Measurements from ENCODE around the gene AQP2. TPM values are rescaled to one million over a fixed set of nuclear protein-coding genes. Genes with fewer than 3 reads are reported as not detected.

AQP2 gene
- total and polyA plus RNA-seq, 2 donors (not counting 1 experiment from before 2014, with no cell fraction given): not detected

- 90% methylated on average over 3 of the region's 8 CpGs for WGBS (ENCODE audit: insufficient coverage)
- Histone ChIP-seq H2AFZ (ENCODE audit: insufficient read depth, low read depth, low read length, poor library complexity, severe bottlenecking) (no peak overlapping the region), H3K9ac (ENCODE audit: low read length) (no peak overlapping the region), H3K4me1 (ENCODE audit: control insufficient read depth in 2 of 2, insufficient read depth in 2 of 2, low read length in 2 of 2) (no peaks in the 10 kb centered on the region), H4K20me1 (ENCODE audit: control insufficient read depth, insufficient read depth, low read length, poor library complexity, severe bottlenecking) (no peaks in the 10 kb centered on the region), H3K79me2 (ENCODE audit: control insufficient read depth, insufficient read depth, low read length) (no peaks in the 10 kb centered on the region), H3K27me3 (replicated peaks in 1 of 4; ENCODE audit: control extremely low read depth in 1 of 4, control insufficient read depth in 3 of 4, insufficient read depth in 4 of 4, low read length in 3 of 4) (peaks cover 0 to 4% (median 0%) of the 10 kb centered on the region in 4 experiments), H3K36me3 (replicated peaks in 1 of 2; ENCODE audit: control extremely low read depth in 1 of 2, control insufficient read depth in 1 of 2, extremely low read depth in 1 of 2, insufficient read depth in 2 of 2, low read length in 1 of 2) (no peaks in the 10 kb centered on the region), H3K4me2 (replicated peaks; ENCODE audit: low read depth, low read length, poor library complexity, severe bottlenecking) (no peak overlapping the region), H3K9me3 (ENCODE audit: control extremely low read depth in 1 of 3, control insufficient read depth in 2 of 3, insufficient read depth in 1 of 3, low read length in 2 of 3) (no peaks in the 10 kb centered on the region), H3K27ac (ENCODE audit: low read length in 2 of 2) (no peak overlapping the region), H3K4me3 (ENCODE audit: control extremely low read depth in 1 of 5, extremely low read depth in 1 of 5, insufficient read depth in 1 of 5, low read depth in 2 of 5, low read length in 4 of 5) (no peak overlapping the region)
- Mint-ChIP-seq H3K27me3 (peaks cover 16% of the 10 kb centered on the region), H3K4me1 (no peaks in the 10 kb centered on the region), H3K4me3 (no peak overlapping the region), H3K9me3 (ENCODE audit: insufficient read depth) (no peaks in the 10 kb centered on the region), H3K27ac (no peak overlapping the region)
- ChIA-PET CTCF (interaction anchor here (0.6 to 1.6 kb wide), 4 partner anchors 21 to 256 kb away, joined by 3 to 10 read pairs (median 4); no protein-coding TSS in a partner anchor), POLR2A (no interaction called here)
- ATAC-seq (ENCODE audit: low read depth): no peak
- intact Hi-C loops (cut with micrococcal nuclease): no loop called here
- TF ChIP-seq CTCF (IDR thresholded peaks at IDR 0.05) (no peak), EZH2 (IDR thresholded peaks at IDR 0.05; ENCODE audit: borderline replicate concordance, insufficient read depth, low read depth, low read length, poor library complexity, severe bottlenecking) (no peak)
- no peak for DNase-seq
These were observed 34.2 kb upstream of the AQP2 start for GRCh38 chr12:49916129-49916919.

DNA sequence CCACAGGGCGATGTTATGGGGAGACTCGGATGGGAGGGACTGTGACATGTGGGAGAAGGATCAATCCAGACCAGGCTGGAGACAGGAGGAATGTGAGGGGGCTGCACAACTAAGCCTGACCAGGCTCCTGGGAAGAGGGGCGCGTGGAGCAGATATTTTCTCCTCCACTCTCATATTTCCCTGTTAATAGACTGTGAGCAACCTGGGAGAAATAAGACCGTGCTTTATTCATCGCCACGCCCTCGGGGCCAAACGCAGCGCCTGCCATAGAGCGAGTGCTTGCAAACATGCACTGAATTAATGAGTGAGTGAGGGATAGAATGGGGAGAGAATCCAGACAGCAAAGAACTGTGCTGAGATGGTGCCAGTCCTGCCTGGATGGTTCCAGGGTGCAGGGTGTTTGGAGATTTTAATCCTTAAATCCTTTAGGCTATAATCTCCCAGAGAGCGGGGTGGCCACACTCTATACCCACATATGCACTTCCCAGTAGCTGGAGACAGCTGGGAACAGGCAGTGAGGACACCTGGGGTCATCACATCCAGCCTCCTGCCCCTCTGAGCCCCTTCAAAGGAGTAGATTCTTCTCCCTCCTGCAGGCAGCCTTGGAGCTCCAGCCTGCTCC is 33.3 kb upstream of the AQP2 start:
- no peaks in the 10 kb centered on the region for H3K9me3 Mint-ChIP-seq (ENCODE audit: insufficient read depth)
- ATAC-seq (ENCODE audit: low read depth): no peak
- 96% methylated on average over 4 of the region's 12 CpGs for WGBS (ENCODE audit: insufficient coverage)

More for the DNA sequence above, 33.3 kb upstream of the AQP2 start:
- CTCF ChIA-PET: interaction anchor here (1.6 kb wide), 1 partner anchor 20 kb away, joined by 3 read pairs; no protein-coding TSS in a partner anchor
- Histone ChIP-seq H3K27ac (ENCODE audit: low read length in 2 of 2) (no peak overlapping the region), H3K9me3 (ENCODE audit: control extremely low read depth in 1 of 3, control insufficient read depth in 2 of 3, insufficient read depth in 1 of 3, low read length in 2 of 3) (no peaks in the 10 kb centered on the region), H3K4me2 (replicated peaks; ENCODE audit: low read depth, low read length, poor library complexity, severe bottlenecking) (no peak overlapping the region), H3K9ac (ENCODE audit: low read length) (no peak overlapping the region), H3K4me3 (ENCODE audit: control extremely low read depth in 1 of 5, extremely low read depth in 1 of 5, insufficient read depth in 1 of 5, low read depth in 2 of 5, low read length in 4 of 5) (no peak overlapping the region), H3K36me3 (replicated peaks in 1 of 2; ENCODE audit: control extremely low read depth in 1 of 2, control insufficient read depth in 1 of 2, extremely low read depth in 1 of 2, insufficient read depth in 2 of 2, low read length in 1 of 2) (no peaks in the 10 kb centered on the region), H3K4me1 (ENCODE audit: control insufficient read depth in 2 of 2, insufficient read depth in 2 of 2, low read length in 2 of 2) (no peaks in the 10 kb centered on the region), H4K20me1 (ENCODE audit: control insufficient read depth, insufficient read depth, low read length, poor library complexity, severe bottlenecking) (no peaks in the 10 kb centered on the region), H2AFZ (ENCODE audit: insufficient read depth, low read depth, low read length, poor library complexity, severe bottlenecking) (no peak overlapping the region), H3K79me2 (ENCODE audit: control insufficient read depth, insufficient read depth, low read length) (no peaks in the 10 kb centered on the region), H3K27me3 (replicated peaks in 1 of 4; ENCODE audit: control extremely low read depth in 1 of 4, control insufficient read depth in 3 of 4, insufficient read depth in 4 of 4, low read length in 3 of 4) (peaks cover 0 to 4% (median 0%) of the 10 kb centered on the region in 4 experiments)
- Mint-ChIP-seq H3K4me1 (no peaks in the 10 kb centered on the region), H3K27me3 (peaks cover 13% of the 10 kb centered on the region), H3K27ac (no peak overlapping the region), H3K4me3 (no peak overlapping the region)
- no peak for TF ChIP-seq CTCF (IDR thresholded peaks at IDR 0.05)
- TF ChIP-seq EZH2 (IDR thresholded peaks at IDR 0.05; ENCODE audit: borderline replicate concordance, insufficient read depth, low read depth, low read length, poor library complexity, severe bottlenecking): no peak
- intact Hi-C loops (cut with micrococcal nuclease): no loop called here
- no peak for DNase-seq
- POLR2A ChIA-PET: no interaction called here
